ENCODE measurements around the gene CDH12. TPM values are rescaled to one million over a fixed set of nuclear protein-coding genes. Genes with fewer than 3 reads are reported as not detected.

CDH12 gene
- total RNA-seq, 1 experiment from 2014 or later, result not detected

- Histone ChIP-seq H4K91ac (ENCODE audit: insufficient read length, low read depth, low read length) (no peak overlapping the region), H3K79me1 (ENCODE audit: insufficient read depth, low read depth, low read length, poor library complexity, severe bottlenecking) (no peaks in the 10 kb centered on the region), H2BK120ac (ENCODE audit: low read depth, low read length, poor library complexity, severe bottlenecking) (no peak overlapping the region), H3K27me3 (ENCODE audit: insufficient read depth, low read length) (no peaks in the 10 kb centered on the region), H3K79me2 (ENCODE audit: insufficient read depth, low read length) (no peaks in the 10 kb centered on the region), H3K56ac (ENCODE audit: insufficient read length, low read depth, low read length) (no peak overlapping the region), H4K5ac (ENCODE audit: insufficient read length, low read depth, low read length) (no peak overlapping the region), H3K27ac (ENCODE audit: insufficient read length, low read depth, low read length) (no peak overlapping the region), H4K20me1 (ENCODE audit: control insufficient read depth, insufficient read depth, insufficient read length) (no peaks in the 10 kb centered on the region), H3K9me3 (ENCODE audit: control insufficient read depth, low read depth, low read length) (no peaks in the 10 kb centered on the region), H2BK15ac (ENCODE audit: low read depth, low read length) (no peak overlapping the region), H3K14ac (ENCODE audit: insufficient read depth, low read length) (no peak overlapping the region), H3K4me2 (ENCODE audit: insufficient read depth, insufficient read length, low read length) (no peak overlapping the region), H3K4ac (ENCODE audit: low read depth, low read length) (no peak overlapping the region), H3K23me2 (ENCODE audit: insufficient read length, low read depth, low read length, poor library complexity, severe bottlenecking) (no peaks in the 10 kb centered on the region), H3T11ph (ENCODE audit: low read length) (no peak overlapping the region), H2BK5ac (ENCODE audit: insufficient read length, low read length) (no peak overlapping the region), H2BK20ac (ENCODE audit: low read depth, low read length, poor library complexity, severe bottlenecking) (no peak overlapping the region), H3K4me1 (ENCODE audit: insufficient read depth, low read length) (no peaks in the 10 kb centered on the region; the same call in 1 of the 2 replicates), H2AK5ac (ENCODE audit: insufficient read length, low read length) (no peak overlapping the region), H2BK12ac (ENCODE audit: insufficient read length, low read depth, low read length) (no peak overlapping the region), H3K9ac (ENCODE audit: extremely low read depth, insufficient read length, low read length) (no peak overlapping the region), H3K18ac (ENCODE audit: insufficient read length, low read depth, low read length) (no peak overlapping the region), H2AFZ (ENCODE audit: low read length) (no peak overlapping the region), H4K8ac (replicated peaks; ENCODE audit: insufficient read length, low read depth, low read length) (no peak overlapping the region), H3K23ac (ENCODE audit: insufficient read length, low read depth, low read length) (no peak overlapping the region)
- WGBS (ENCODE audit: extremely low coverage, insufficient read length, low lambda C conversion rate), result no CpG with 5 or more reads among the region's 5 CpGs
- Mint-ChIP-seq H3K4me3 (no peak overlapping the region), H3K36me3 (ENCODE audit: insufficient read depth in 1 of 3, low read depth in 3 of 3) (no peaks in the 10 kb centered on the region), H3K27me3 (ENCODE audit: low read depth) (no peaks in the 10 kb centered on the region), H3K4me1 (no peaks in the 10 kb centered on the region), H3K9me3 (peaks cover 0 to 4% of the 10 kb centered on the region in 2 experiments; a peak in 1 of 5 replicates), H3K27ac (no peak overlapping the region)
- TF ChIP-seq CTCF (conservative IDR thresholded peaks at IDR 0.05), result no peak
- DNase-seq, result no peak
Measured at GRCh38 chr5:22901885-22902284, 48.7 kb upstream of the CDH12 start.
